ENCODE results near the gene WNT4.

WNT4 gene

GRCh38 chr1:22090867-22091266 is 52.0 kb downstream of the WNT4 start:
- in situ Hi-C loops (cut with HindIII; ENCODE audit: low sequenced_read_pairs): no loop called here

- in situ Hi-C loops (cut with HindIII; ENCODE audit: low sequenced_read_pairs): no loop called here
Measured at GRCh38 chr1:22089787-22090186, 53.1 kb downstream of the WNT4 start.

- in situ Hi-C loops (cut with HindIII; ENCODE audit: low sequenced_read_pairs): no loop called here
Measured at GRCh38 chr1:22089134-22089571, 53.7 kb downstream of the WNT4 start.

GRCh38 chr1:22088331-22088730 is 54.6 kb downstream of the WNT4 start:
- in situ Hi-C loops (cut with HindIII; ENCODE audit: low sequenced_read_pairs): no loop called here

- in situ Hi-C loops (cut with HindIII; ENCODE audit: low sequenced_read_pairs): no loop called here
Measured at GRCh38 chr1:22080191-22080590, 62.7 kb downstream of the WNT4 start.

GRCh38 chr1:22078133-22078532 is 64.8 kb downstream of the WNT4 start:
- in situ Hi-C loops (cut with HindIII; ENCODE audit: low sequenced_read_pairs): no loop called here

- in situ Hi-C loops (cut with HindIII; ENCODE audit: low sequenced_read_pairs): no loop called here
Measured at GRCh38 chr1:22077728-22078127, 65.2 kb downstream of the WNT4 start.

- in situ Hi-C loops (cut with HindIII; ENCODE audit: low sequenced_read_pairs): no loop called here
Measured at GRCh38 chr1:22076346-22076745, 66.6 kb downstream of the WNT4 start.

GRCh38 chr1:22075718-22076117 is 67.2 kb downstream of the WNT4 start:
- in situ Hi-C loops (cut with HindIII; ENCODE audit: low sequenced_read_pairs): no loop called here

GRCh38 chr1:22074803-22075202 is 68.1 kb downstream of the WNT4 start:
- in situ Hi-C loops (cut with HindIII; ENCODE audit: low sequenced_read_pairs): no loop called here

- in situ Hi-C loops (cut with HindIII; ENCODE audit: low sequenced_read_pairs): no loop called here
Measured at GRCh38 chr1:22071511-22071910, 71.4 kb downstream of the WNT4 start.
